HT1080 (cell line): ENCODE results near the gene SLC12A7. TPM values are rescaled to one million over a fixed set of nuclear protein-coding genes. Genes with fewer than 3 reads are reported as not detected.
"Not testable (repeated sequence)": the region's sequence is repeated elsewhere in the genome, so short reads cannot be mapped to it uniquely, and the experiment has no call there.

ENCODE experiments used
- DNase-seq: peaks from one replicate; pipeline ENCODE4 v3.0.0-alpha.2; 2015; ENCODE audit warnings: low read depth
- total RNA-seq: library from RNA; depleted of rRNA; stranded (reverse); fragments of >200 nt; shearing (Covaris generic); gene quantifications from 2 replicates; pipeline ENCODE4 v1.2.3, GENCODE V29; 2014

The SLC12A7 gene
- total RNA-seq, 1 experiment from 2014 or later: 2.4 TPM

DNA sequence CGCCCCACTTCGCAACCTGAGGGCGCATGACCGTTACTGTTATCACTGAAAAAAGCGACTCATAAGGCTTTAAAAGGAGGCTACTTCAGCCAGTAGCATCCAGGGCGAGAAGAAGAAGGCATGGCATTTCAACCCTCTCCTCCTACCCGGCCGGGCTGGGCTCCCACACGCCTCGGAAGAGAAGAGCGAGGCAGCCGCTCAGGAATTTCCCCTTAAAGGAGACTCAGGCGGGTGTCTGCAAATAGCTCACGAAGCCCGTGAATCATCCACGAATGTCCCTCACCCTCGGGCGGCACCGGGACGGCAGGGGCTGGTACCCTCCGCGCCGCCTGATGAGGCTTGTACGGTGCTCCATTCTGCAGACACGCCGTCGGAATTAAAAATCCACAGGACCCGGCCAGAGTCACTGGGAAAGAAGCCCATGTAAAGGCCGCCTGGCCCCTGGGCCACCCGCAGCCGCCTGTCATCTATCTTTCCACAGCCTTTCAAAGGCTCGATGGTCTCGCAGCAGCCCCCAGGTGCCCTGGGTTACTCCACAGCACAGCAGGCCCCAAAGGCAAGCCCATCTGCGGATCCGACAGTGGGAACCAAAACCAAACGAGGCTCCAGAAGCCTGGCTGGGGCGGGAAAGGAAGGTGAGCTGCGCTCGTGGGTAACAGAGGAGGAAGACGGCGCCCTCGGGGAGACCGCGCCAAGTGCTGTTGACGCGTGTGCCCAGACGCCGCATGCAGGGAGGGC is 11.8 kb downstream of the SLC12A7 start:
- DNase-seq: no peak

DNA sequence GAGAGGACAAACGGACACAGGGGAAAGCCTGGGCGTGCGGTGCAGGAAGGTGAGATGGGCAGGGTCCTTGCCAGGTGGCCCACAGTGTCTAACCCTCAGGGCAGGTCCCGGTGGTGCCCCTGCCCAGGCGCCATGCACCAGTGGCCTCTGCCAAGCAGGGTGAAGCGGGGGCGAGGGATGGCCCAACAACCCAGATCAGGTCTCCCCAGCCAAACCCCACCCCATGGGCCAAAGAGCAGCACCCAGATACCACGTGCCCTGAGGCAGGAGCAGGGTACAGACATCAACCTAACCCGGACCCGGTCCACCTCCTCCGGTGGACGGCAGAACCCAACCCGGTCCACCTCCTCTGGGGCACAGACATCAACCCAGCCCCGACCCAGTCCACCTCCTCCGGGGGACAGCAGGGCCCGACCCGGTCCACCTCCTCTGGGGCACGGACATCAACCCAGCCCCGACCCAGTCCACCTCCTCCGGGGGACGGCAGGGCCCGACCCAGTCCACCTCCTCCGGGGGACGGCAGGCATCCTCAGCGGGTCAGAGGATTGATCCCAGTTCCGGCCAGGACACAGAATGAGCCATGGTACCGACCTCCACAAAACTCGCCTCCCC is 12.8 kb downstream of the SLC12A7 start:
- no peak for DNase-seq

DNA sequence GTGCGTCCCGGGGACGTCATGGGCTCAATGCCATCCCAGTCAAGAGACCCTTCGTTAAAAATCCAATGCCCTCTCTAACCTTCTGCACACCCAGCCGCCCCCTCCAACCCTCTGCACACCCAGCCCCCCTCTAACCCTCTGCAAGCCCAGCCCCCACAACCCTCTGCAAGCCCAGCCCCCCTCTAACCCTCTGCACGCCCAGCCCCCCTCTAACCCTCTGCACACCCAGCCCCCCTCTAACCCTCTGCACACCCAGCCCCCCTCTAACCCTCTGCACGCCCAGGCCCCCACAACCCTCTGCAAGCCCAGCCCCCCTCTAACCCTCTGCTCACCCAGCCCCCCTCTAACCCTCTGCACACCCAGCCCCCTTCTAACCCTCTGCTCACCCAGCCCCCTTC is 13.9 kb downstream of the SLC12A7 start:
- not testable (repeated sequence) for DNase-seq

DNA sequence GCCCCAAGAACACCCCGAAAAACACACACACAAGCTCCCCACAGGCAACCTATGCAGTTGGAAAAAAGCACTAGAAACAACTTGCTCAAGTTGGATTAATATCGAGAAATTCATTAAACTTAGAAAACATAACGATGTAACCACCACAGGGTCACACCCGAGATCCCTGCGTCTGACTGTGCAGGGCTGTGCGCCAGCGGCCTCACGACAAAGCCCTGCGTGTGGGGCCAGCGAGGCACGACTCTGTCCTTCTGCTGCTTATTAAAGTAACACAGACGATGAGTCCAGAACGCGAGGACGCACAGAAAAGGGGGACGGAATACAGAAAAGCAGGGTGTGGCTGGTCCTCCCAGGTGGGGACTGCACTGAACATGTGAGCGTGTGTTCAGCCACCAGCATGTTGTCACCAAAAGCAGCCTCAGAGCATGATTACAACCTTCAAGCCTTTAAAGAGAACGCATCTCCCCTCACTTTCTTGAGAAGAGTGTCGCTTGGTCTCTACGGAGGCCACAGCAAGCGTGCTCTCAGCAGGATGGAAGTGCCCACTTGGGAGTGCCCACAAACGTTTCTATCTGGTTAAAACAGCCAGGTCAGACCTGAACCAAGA is 14.4 kb downstream of the SLC12A7 start:
- no peak for DNase-seq

DNA sequence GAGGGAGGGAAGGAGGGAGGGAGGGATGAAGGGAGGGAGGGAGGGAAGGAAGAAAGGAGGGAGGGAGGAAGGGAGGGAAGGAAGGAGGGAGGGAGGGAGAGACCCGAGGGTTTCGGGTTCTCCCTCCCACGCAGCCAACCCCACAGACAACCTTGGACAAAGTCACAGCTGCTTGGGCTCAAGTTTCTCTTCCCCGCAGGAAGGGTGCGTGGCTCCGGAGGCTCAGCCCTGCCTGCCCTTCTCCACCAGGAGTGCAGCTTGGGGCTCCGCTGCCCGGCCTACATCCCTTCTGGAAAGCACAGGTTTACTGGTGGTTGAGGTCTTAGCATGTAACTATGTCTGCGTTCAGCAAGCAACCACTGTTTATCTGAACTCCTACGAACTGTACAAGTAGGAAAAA is 15.0 kb downstream of the SLC12A7 start:
- no peak for DNase-seq

DNA sequence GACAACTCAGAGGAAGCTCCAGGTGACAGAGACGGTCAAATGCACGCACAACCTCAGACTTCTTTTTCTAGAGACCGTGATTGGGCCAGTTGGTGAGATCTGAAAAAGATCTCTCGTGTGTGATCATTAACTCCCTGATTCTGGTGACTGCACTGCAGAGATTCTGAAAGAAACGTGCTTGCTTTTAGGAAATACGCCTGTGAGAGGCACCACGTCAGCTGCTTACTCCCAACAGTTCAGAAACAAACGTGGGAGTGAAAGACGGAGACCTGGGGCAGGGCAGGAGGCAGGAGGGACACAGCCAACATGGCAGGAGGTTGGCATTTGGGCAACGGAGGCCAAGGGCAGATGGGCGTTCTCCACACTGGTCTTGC is 15.9 kb downstream of the SLC12A7 start:
- DNase-seq: no peak

DNA sequence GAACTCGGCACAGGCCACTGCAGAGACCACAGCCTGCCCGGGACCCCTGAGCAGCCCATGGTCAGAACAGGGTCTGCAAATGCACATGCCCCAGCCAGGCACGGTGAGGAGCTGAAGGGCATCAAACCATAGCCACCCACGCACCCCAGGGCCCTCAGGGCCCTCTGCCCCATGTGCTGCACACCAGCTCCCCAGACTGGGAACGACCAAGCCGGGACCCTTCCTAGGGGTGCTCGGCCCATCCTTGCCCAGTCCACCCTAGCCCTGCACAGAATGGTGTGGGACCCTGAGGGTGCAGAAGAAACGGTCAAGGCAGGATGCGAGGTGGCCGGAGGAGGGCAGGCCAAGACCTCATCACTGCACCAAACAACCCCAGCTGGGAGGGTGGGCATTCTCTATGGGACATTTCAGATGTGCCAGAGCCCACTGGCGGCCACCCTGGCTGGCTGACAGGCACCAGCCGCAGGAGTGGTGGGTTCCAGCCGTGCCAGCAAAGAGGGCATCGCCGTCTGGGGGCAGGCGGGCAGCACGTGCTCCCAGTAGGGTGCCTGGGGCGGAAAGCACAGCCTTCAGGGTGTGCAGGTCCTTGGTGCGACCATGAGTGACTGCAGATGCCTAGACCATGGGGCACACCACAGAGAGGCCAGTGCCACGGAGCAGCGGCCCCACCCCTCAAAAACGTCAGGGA is 16.4 kb downstream of the SLC12A7 start:
- no peak for DNase-seq

DNA sequence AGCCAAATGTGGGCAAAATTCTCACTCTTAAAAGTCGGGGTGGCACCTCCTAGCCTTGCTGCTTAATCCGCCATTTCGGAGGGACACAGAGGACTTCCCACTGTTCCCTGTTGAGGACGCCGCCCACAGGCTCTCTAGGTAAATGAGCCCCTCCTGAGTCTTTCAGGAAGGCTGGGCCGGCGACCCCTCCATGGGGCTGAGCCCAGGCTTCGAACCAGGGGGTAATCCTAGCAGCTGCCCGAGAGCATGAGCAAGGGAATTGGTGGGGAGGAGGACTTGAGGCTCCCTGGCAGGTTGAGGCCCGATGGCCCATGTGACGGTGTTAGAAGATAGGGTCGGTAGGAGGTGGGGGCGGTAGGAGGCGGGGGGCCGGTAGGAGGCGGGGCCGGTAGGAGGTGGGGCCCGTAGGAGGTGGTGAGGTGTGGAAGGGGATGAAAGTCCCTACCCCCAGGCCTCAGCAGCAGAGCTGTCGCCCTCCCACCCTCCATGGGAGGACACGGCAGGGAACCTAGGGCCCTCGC is 17.1 kb downstream of the SLC12A7 start:
- no peak for DNase-seq

DNA sequence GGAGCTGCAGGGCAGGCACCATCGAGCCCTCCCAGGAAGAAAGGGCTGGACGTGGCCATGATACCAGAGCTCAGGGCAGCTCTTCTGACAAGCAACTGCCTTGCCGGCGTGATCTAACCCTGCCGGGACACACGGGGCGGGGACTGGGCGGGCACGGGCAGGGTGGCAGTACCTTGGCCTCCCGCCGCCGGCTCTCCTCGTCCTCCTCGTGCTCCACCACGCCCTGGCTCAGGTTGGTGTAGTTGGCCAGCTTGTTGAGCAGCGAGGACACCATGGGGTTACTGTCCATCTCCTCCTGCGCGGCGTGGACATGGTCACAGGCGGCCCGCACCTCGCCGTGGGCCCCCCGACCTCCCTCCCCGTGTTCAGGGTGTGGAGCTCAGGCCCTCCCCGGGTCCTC is 18.5 kb downstream of the SLC12A7 start:
- no peak for DNase-seq

DNA sequence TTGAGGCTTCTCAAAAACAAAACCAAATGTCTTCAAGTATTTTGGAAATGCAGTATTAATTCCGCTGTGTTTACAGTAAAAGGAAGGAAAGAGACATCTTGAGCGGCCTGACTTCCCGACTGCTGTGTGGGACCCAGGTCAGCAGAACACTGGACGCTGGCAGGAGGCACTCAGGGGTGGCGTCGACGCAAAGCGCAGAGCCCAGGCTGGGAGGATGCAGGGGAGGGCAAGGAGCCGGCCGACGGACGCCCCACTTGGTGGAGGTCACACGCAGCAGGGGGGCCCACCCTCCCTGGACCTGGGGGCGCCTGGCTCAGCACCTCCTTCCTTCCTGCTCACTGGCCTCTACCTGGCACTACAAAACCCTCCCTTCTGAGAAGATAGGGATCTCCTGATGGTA is 19.7 kb downstream of the SLC12A7 start:
- DNase-seq: no peak

DNA sequence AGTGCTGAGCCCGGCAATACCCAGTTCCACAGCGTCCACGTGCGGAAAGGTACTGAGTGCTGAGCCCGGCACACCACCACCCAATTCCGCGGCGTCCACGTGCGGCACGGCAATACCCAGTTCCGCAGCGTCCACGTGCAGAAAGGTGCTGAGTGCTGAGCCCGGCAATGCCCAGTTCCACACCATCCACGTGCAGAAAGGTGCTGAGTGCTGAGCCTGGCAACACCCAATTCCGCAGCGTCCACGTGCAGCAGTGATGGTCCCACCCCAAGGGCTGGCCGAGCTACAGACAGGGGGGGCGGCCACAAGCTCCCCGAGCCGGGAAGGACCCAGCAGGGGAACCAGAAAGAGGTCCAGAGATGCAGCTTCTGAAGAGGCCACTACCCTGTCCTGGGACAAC is 20.2 kb downstream of the SLC12A7 start:
- no peak for DNase-seq

DNA sequence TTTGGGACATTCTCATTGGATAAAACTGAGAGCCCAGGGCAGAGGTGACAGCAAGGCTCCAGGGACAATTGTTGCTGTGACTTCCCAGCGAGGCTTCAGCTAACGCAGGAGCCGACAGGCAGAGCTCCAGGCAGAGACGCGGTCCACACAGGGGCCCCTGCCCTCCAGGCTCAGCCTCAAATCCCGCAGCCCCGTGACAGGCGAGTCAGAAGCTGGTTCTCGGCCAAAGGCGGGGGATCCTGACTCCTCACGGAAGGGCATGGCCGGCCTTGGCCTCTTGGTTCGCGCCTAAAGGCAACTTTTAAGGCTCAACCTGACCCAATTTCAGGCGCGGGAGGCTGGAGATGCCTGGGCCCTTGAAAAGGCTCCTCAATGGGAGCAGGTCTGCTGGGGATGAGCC is 21.3 kb downstream of the SLC12A7 start:
- no peak for DNase-seq

DNA sequence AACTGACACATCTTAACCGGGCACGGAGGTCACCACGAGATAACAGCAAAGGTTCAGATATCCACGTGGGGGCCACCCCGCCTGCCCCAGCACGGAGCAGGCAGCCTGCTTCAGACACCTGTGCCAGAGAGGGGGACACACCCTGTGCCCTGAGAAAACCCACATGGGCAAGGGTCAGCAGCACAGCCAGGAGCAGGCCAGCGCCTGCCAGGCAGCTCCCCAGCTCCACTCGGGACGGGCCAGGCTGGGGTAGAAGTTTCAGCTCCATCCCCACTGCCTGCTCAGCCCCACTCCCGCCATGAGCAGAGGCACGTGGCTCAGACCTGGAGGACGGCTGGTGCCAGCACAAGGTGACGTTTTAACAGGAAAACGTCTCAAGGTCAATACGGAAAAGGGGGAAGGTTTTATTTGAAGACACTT is 22.2 kb downstream of the SLC12A7 start:
- DNase-seq: no peak

DNA sequence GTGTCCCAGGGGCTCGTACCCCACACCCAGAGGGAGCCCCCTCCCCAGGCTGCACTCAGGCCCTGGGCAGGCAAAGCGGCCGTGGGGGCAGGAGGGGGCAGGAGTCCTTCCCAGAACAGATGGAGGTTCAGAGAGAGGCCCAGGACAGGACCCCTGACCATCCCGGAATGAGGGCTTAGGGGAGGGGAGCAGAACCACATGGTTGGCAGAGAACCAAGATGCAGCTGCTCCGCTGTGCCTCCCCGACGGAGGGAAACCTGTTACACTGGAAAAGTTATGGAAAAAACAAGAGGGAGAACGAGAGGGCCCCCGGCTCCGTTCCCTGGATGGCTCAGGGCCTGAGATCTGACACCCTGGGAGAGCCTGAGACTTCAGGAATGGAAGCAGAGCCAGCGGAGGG is 22.7 kb downstream of the SLC12A7 start:
- DNase-seq: no peak

DNA sequence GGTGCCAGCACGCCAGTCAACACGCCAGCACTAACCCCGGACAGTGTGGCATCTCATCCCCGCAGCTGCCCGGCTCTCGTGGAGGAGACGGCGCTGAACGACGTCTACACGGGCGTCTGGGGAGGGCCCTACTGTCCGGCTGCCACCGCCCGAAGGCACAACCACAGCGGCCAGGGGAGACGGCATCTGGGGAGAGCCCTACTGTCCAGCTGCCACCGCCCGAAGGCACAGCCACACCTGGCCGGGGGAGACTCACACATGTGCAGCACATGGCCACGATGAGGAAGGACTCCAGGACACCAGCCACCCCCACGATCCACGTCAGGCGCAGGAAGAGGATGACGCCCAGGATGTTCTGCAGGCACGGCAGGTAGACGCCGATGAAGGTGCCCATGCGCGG is 23.1 kb downstream of the SLC12A7 start:
- DNase-seq: no peak

DNA sequence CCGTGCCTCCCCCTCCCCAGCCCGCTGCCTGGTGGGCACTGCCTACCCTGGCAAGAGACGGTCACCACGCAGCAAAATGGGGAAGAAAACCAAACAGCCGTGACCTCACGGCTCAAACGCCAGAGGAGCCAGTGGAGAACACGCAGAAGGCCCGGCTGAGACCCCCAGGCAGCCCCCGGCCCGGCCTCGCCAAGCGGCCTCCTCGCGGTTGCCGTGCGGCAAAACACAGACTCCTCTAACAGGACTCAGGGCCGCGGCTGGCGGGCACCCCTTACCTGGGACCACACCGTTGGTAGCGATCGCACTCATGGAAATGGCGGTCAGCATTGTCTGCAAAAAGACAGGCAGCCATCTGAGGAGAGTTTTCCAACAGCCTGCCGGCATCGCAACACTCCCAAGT is 23.8 kb downstream of the SLC12A7 start:
- no peak for DNase-seq

DNA sequence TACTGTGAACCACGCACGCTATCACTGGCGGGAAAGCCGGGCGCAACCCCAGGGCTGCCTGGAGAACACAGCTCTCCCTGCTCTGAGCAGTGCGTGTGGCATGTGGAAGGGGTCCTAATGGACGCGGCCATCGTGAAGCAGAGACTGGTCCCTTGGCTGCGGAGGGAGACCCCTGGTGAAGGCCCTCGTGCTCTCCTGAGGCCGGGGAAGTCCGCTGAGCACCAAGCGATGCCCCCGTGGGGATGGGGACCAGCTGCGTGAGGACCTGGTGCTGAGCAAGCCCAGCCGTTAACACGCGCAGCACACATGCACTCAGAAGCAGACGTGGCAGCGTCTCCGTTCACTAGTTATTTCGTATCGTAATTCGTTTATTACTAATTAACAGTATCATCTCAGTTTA is 24.4 kb downstream of the SLC12A7 start:
- no peak for DNase-seq

DNA sequence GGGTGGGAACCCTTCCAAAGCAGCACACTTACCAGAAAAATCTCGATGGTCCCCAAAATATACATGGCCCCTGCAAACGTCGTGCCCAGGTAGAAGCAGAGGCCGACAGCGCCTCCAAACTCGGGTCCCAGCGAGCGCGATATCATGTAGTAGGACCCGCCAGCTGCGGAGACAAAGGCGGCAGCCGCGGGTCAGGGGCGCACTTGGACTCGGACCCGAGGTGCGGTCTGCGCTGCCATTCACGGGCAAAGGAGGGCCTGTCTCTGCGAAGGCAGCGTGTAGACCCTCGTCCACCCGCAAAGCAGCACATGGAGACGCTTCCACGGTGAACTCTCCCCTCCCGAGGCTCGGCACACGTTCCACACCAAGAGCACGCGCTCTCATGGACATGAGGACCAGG is 25.0 kb downstream of the SLC12A7 start:
- DNase-seq: no peak

DNA sequence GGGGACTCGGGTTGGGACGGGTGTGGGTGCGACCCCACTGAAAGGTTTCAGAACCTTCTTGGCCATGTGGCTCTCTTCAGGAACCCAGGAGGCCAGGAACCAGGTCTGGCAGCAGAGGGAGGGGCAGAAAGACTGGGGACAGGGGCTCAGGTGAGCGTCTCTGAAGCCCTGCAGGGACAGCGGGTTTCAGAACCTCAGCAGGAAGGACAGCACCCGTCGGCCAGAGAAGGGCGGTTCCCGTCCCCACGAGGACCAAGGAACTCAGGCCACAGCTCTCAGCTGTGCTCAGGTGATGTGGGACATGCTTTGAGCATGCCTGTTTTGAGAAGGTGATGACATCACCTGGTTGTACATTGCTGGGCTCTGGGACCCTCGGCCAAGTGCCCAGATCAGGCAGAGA is 25.7 kb downstream of the SLC12A7 start:
- DNase-seq: no peak

DNA sequence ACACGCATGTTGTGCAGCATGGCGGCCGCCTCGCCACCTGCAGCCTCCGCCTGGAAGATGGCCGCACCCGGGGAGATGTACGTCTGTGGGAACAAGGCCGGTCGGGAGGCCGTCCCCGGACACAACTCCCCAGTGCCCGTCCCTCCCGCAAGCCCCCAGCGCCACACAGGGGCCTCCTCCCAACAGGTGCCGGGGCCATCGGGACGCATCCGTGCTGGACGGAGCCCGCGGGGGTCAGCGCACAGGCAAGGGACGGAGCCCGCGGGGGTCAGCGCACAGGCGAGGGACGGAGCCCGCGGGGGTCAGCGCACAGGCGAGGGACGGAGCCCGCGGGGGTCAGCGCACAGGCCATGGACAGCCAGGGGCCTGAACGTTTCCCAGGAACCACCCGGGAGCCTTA is 26.5 kb downstream of the SLC12A7 start:
- DNase-seq: no peak

DNA sequence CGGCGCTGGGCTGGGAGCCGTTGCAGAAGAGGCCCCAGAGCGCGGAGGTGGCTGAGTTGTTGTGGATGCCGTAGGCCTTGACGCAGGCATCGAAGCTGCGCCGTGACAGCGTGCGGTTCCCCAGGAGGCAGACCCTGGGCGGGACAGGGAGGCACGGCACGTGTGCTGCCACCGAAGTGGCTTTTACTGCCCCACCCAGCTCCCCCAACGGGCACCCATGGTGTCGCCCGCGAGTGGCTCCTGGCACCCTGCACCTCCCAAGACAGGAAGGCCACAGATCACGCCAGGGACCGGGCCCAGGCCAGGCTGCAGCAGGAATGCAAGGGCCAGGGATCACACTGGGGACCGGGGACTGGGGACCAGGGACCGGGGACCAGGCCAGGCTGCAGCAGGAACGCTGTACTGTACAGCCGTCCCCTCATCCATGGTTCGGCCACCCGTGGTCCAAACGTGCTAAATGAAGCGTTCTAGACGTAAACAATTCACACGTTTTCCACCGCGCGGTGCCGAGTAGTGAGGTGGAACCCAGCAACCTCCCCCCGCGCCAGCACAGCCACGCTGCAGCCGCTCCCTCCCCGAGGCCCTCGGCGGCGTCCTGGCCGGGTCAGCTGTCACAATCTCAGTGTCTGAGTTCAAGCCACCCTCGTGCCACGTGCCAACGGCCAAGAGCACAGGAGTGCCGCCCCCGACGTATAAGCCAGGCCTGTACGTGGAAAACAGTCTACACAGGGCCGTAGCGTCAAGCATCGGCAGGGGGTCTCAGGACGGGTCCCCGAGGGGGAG is 27.8 kb downstream of the SLC12A7 start:
- no peak for DNase-seq
